Measurements from ENCODE around the gene AARS1.
"Not testable (repeated sequence)": the region's sequence is repeated elsewhere in the genome, so short reads cannot be mapped to it uniquely, and the experiment has no call there.

The AARS1 gene

DNA sequence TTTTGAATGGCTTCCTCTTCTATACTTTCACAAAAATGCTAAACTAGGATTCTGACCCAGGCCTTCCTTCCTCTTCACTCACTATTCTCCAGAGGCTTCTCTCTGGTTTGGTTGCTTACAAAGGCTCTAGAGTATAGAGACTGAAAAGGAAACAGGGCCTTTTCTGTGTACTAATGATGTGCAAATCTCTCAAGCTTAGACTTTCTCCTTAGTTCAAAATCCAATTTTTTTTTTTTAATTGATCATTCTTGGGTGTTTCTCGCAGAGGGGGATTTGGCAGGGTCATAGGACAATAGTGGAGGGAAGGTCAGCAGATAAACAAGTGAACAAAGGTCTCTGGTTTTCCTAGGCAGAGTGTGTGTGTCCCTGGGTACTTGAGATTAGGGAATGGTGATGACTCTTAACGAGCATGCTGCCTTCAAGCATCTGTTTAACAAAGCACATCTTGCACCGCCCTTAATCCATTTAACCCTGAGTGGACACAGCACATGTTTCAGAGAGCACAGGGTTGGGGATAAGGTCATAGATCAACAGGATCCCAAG lies 65.3 kb downstream of the AARS1 start:
- DNase-seq, result not testable (repeated sequence)

DNA sequence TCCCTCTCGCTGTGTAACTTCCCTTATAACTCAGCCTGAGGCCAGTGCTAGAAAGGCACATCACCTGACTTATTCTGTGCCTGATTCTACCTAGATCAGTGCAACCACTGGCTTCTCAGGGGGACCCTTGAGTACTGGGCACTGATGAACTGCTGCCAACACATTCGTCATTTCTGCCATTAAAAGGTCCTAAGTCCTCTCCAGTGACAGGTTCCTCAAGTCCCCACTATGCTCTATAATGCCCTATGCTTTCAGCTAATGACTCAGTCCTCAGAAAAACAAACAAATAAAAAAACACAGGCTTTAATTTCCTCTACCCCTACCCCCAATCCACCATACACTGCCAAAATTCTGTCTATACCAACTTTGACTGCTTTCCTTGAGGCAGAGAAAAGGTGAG lies 66.1 kb downstream of the AARS1 start:
- not testable (repeated sequence) for DNase-seq

DNA sequence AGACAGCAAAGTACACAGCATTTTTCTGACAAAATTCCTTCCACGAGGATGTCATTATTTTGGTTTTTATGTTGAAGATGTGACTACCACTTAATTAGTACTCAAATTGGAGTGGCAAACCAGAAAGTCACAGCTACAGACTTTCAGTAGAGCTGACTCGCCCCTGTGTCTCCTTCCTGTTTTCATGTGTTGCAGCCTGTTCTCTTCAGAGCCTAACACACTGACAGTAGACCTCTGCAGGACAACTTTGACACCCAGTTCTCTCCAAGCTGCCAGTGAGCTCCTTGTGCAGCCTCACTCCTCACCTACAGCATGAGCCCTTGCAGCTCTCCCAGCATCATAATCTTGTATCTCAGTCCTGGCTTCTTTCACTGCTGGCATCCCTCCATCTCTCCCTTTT lies 66.7 kb downstream of the AARS1 start:
- not testable (repeated sequence) for DNase-seq

DNA sequence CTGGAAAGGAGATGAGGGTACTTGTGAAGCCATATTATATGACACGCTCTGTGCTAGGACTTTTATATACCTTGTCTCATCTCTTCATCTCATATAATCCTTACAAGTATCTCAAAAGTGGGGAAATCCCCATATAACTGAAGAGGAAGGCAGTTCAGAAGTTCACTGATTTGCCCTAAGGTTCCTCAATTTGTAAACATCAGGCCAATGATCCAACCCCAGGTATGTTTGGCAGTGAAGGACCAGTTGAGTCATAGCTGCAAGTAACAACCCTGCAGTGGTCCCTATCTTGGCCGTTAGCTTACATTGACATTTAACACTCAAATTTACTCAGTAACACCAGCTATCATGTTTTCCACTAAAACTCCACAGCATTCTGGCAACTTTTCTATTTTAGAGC lies 70.7 kb downstream of the AARS1 start:
- not testable (repeated sequence) for DNase-seq

DNA sequence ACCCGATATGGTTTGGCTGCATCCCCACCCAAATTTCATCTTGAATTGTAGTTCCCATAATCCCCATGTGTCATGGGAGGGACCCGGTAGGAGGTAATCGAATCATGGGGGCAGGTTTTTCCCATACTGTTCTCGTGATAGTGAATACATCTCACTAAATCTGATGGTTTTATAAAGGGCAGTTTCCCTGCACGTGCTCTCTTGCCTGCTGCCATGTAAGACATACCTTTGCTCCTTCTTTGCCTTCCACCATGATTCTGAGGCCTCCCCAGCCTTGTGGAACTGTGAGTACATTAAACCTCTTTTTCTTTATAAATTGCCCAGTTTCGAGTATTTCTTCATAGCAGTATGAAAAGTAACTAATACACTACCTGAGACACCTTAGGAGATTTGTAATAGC lies 82.9 kb downstream of the AARS1 start:
- DNase-seq, result not testable (repeated sequence)

DNA sequence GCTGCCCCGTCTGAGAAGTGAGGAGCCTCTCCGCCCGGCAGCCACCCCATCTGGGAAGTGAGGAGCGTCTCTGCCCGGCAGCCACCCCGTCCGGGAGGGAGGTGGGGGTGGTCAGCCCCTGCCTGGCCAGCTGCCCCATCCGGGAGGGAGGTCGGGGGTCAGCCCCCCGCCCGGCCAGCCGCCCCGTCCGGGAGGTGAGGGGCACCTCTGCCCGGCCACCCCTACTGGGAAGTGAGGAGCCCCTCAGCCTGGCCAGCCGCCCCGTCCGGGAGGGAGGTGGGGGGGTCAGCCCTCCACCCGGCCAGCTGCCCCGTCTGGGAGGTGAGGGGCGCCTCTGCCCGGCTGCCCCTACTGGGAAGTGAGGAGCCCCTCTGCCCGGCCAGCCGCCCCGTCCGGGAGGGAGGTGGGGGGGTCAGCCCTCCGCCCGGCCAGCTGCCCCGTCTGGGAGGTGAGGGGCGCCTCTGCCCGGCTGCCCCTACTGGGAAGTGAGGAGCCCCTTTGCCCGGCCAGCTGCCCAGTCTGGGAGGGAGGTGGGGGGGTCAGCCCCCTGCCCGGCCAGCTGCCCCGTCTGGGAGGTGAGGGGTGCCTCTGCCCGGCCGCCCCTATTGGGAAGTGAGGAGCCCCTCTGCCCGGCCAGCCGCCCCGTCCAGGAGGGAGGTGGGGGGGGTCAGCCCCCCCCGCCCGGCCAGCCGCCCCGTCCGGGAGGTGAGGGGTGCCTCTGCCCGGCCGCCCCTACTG lies 84.5 kb downstream of the AARS1 start:
- not testable (repeated sequence) for DNase-seq

DNA sequence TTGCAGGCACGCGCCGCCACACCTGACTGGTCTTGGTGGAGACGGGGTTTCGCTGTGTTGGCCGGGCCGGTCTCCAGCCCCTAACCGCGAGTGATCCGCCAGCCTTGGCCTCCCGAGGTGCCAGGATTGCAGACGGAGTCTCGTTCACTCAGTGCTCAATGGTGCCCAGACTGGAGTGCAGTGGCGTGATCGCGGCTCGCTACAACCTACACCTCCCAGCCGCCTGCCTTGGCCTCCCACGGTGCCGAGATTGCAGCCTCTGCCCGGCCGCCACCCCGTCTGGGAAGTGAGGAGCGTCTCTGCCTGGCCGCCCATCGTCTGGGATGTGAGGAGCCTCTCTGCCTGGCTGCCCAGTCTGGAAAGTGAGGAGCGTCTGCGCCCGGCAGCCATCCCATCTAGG lies 85.3 kb downstream of the AARS1 start:
- DNase-seq, result not testable (repeated sequence)

DNA sequence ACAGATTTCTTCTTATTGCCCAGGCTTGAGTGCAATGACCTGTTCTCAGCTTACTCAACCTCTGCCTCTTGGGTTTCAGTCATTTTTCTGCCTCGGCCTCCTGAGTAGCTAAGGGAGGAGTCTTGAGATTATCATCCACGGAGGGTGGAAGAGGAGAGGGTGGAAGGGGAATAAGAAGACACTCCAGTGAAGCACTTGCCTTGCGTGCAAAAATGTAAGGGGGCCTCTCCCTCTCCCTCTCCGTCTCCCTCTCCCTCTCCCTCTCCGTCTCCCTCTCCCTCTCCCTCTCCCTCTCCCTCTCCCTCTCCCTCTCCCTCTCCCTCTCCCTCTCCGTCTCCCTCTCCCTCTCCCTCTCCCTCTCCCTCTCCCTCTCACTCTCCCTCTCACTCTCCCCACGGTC lies 85.8 kb downstream of the AARS1 start:
- DNase-seq, result not testable (repeated sequence)
